OCI-LY7 (cell line): ENCODE results near the gene SEMA3D. TPM values are rescaled to one million over a fixed set of nuclear protein-coding genes. Genes with fewer than 3 reads are reported as not detected.

ENCODE experiments used
- BruUV-seq: library from RNA; stranded (reverse); fragments of 400-500 nt; replicated peaks from 2 replicates; lab custom pipeline; 2021; lab: Mats Ljungman, UMichigan
- CTCF ChIA-PET: fragments of 300-600 bp; sonication (Branson Sonifier 250); formaldehyde crosslinking; loops from one replicate; lab custom pipeline; 2022; ENCODE audit warnings: antibody characterized with exemption; ENCODE audit not compliant: unreplicated experiment; lab: Charles Lee
- POLR2A ChIA-PET: fragments of 300-600 bp; sonication (Branson Sonifier 250); formaldehyde crosslinking; loops from one replicate; lab custom pipeline; 2022; ENCODE audit warnings: antibody characterized with exemption; lab: Charles Lee
- DNase-seq: peaks from one replicate; pipeline ENCODE4 v3.0.0-alpha.2; 2015; ENCODE audit warnings: low spot score
- H2AFZ ChIP-seq: fragments of 200-600 bp; sonication (generic), shearing (Covaris generic); 2 replicates; pipeline ENCODE4 v1.6.1; 2014; ENCODE audit warnings: mild to moderate bottlenecking, antibody characterized with exemption, low read length, moderate library complexity
- H3K27ac ChIP-seq: fragments of 200-600 bp; sonication (generic); 2 replicates; pipeline ENCODE4 v1.5.1; 2014; ENCODE audit warnings: mixed run types, low read depth, mild to moderate bottlenecking, moderate library complexity, low read length, inconsistent platforms; ENCODE audit not compliant: poor library complexity, severe bottlenecking
- H3K36me3 ChIP-seq: fragments of 200-600 bp; sonication (generic); 2 replicates; pipeline ENCODE4 v1.6.1; 2014; ENCODE audit warnings: mild to moderate bottlenecking, antibody characterized with exemption, low read length, moderate library complexity, mixed read lengths; ENCODE audit not compliant: insufficient read depth
- H3K4me1 ChIP-seq: fragments of 200-600 bp; sonication (generic); 2 replicates; pipeline ENCODE4 v1.5.1; 2014; ENCODE audit warnings: mild to moderate bottlenecking, low read length; ENCODE audit not compliant: insufficient read depth, poor library complexity, severe bottlenecking
- H3K4me2 ChIP-seq: fragments of 200-600 bp; sonication (generic); 2 replicates; pipeline ENCODE4 v1.6.1; 2014; ENCODE audit warnings: mild to moderate bottlenecking, low read length
- H3K4me3 ChIP-seq: fragments of 200-600 bp; sonication (generic); 2 replicates; pipeline ENCODE4 v1.5.1; 2014; ENCODE audit warnings: mild to moderate bottlenecking, low read depth, low read length; ENCODE audit not compliant: poor library complexity, severe bottlenecking
- H3K79me2 ChIP-seq: fragments of 200-600 bp; sonication (generic); 2 replicates; pipeline ENCODE4 v1.6.1; 2016; ENCODE audit warnings: low read depth, mild to moderate bottlenecking, low read length, moderate library complexity, mixed read lengths; ENCODE audit not compliant: insufficient read depth
- H3K9me2 ChIP-seq: fragments of 200-600 bp; sonication (generic); 2 replicates; pipeline ENCODE4 v1.6.1; 2016; ENCODE audit warnings: mild to moderate bottlenecking, low read length, mixed read lengths; ENCODE audit not compliant: insufficient read depth
- H3K9me3 ChIP-seq: fragments of 200-600 bp; sonication (generic); 2 replicates; pipeline ENCODE4 v1.6.1; 2014; ENCODE audit warnings: mild to moderate bottlenecking, mixed run types, low read length, mixed read lengths
- H4K20me1 ChIP-seq: fragments of 200-600 bp; sonication (generic); 2 replicates; pipeline ENCODE4 v1.6.1; 2014; ENCODE audit warnings: mild to moderate bottlenecking, antibody characterized with exemption, low read length, moderate library complexity, mixed read lengths; ENCODE audit not compliant: insufficient read depth
- EZH2phosphoT487 ChIP-seq: fragments of 200-600 bp; sonication (generic); IDR thresholded peaks from 2 replicates; pipeline ENCODE4 v1.6.1; 2018; ENCODE audit warnings: low read depth, borderline replicate concordance, mild to moderate bottlenecking, mixed run types, antibody characterized with exemption, low read length, moderate library complexity, mixed read lengths
- intact Hi-C: fragments of 100-400 bp; cut with micrococcal nuclease; formaldehyde crosslinking; loops from one replicate; pipeline ENCODE4 v1.10.0; 2022; ENCODE audit not compliant: unreplicated experiment
- total RNA-seq, 2 experiments: library from RNA; depleted of rRNA in 1 of 2; stranded (reverse); fragments of >200 nt in 1 of 2; shearing (Covaris generic) in 1 of 2; gene quantifications; 2 replicates each; pipeline ENCODE4 v1.2.3, GENCODE V29; 2014 to 2022
- TF ChIP-seq, protein P1 (sequence below): fragments of 200-600 bp; sonication (generic); conservative IDR thresholded peaks from 2 replicates; pipeline ENCODE4 v1.5.1; 2014; ENCODE audit warnings: mild to moderate bottlenecking, antibody characterized with exemption, low read length, moderate library complexity, mixed read lengths

The SEMA3D gene
- total RNA-seq, 2 experiments from 2014 or later = not detected

DNA sequence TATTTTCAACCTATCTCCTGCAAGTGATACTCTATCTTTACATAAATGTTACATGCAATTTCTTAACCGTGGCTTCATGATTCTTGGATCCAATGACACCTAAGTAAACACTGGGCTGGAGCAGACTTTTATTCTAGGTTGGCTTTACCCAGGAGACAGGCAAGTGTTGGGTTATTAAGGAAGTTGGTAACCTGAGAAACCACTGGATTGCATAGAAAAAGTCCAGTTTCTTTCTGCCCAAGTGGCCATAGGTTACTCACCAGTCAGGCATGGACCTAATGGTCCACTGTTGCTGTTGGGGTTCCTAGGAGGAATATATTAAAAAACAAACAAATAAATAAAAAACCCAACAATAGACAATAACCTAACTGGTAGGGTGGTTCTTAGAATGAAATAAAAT is 112.8 kb downstream of the SEMA3D start:
- intact Hi-C loops = no loop called here
- no peaks in the 10 kb centered on the region for H3K36me3 ChIP-seq
- no peaks in the 10 kb centered on the region for H3K9me3 ChIP-seq
- H3K4me3 ChIP-seq = no peak overlapping the region
- no peaks in the 10 kb centered on the region for H3K4me1 ChIP-seq
- no peak for TF ChIP-seq EZH2phosphoT487
- TF ChIP-seq, protein P1, sequence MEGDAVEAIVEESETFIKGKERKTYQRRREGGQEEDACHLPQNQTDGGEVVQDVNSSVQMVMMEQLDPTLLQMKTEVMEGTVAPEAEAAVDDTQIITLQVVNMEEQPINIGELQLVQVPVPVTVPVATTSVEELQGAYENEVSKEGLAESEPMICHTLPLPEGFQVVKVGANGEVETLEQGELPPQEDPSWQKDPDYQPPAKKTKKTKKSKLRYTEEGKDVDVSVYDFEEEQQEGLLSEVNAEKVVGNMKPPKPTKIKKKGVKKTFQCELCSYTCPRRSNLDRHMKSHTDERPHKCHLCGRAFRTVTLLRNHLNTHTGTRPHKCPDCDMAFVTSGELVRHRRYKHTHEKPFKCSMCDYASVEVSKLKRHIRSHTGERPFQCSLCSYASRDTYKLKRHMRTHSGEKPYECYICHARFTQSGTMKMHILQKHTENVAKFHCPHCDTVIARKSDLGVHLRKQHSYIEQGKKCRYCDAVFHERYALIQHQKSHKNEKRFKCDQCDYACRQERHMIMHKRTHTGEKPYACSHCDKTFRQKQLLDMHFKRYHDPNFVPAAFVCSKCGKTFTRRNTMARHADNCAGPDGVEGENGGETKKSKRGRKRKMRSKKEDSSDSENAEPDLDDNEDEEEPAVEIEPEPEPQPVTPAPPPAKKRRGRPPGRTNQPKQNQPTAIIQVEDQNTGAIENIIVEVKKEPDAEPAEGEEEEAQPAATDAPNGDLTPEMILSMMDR = no peak
- H3K27ac ChIP-seq = no peak overlapping the region
- no peaks in the 10 kb centered on the region for H4K20me1 ChIP-seq
- no TSS peak for BruUV-seq
- no peak overlapping the region for H3K4me2 ChIP-seq
- CTCF ChIA-PET = no interaction called here
- POLR2A ChIA-PET = interaction anchor here (1.0 kb wide), 1 partner anchor 150 kb away, joined by 6 read pairs; no protein-coding TSS in a partner anchor
- H3K9me2 ChIP-seq = no peaks in the 10 kb centered on the region
- no peaks in the 10 kb centered on the region for H3K79me2 ChIP-seq
- H2AFZ ChIP-seq = no peak overlapping the region
- DNase-seq = no peak

DNA sequence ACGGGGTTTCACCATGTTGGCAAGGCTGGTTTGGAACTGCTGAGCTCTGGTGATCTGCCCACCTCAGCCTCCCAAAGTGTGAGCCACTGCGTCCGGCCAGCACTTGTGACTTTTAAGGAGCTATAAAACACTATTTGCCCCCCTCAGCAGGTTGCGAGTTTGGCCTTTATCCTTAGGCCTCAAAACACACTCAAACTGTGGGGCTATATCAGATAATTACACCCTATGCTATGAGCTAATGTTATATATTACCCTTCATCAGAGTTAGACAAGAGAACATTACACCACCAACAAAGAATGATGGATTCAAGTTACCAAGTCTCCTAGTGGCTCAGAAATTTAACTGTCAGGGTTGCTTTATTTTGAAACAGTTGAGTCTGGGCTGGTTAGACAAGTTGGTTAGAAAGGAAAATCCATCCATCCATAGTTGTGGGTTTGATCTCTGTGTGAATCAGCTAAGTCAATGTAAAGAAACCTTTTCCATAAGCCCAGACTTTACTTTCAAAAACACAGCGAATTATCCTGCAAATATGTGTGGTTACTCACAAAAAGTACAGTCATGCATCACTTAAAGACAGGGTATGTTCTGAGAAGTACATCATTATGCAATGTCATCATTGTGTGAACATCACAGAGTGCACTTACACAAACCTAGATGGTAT is 115.8 kb downstream of the SEMA3D start:
- no peak overlapping the region for H3K27ac ChIP-seq
- intact Hi-C loops = no loop called here
- H3K4me3 ChIP-seq = no peak overlapping the region
- no peaks in the 10 kb centered on the region for H3K79me2 ChIP-seq
- no peak overlapping the region for H3K4me2 ChIP-seq
- POLR2A ChIA-PET = no interaction called here
- H4K20me1 ChIP-seq = no peaks in the 10 kb centered on the region
- no peak overlapping the region for H2AFZ ChIP-seq
- no peaks in the 10 kb centered on the region for H3K9me3 ChIP-seq
- TF ChIP-seq, protein P1 = no peak
- DNase-seq = no peak
- no peaks in the 10 kb centered on the region for H3K9me2 ChIP-seq
- CTCF ChIA-PET = no interaction called here
- H3K4me1 ChIP-seq = no peaks in the 10 kb centered on the region
- BruUV-seq = no TSS peak
- H3K36me3 ChIP-seq = no peaks in the 10 kb centered on the region

DNA sequence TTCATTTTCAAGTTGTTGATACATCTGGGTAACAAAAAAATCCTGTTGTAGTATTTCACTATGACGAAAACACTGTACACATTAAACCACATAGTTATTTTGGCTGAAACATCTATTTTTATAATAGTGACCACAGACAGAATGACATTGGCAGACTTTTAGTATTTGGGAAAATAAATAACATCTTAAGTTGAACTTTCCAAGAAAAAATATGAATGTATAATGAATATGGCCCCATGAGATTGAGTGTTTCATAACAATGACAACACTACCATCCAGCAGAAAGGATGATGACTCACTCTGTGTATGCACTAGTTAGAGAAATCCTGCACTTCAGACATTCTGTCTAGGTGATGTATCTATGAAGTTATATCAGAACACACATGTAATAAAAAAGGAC is 118.1 kb downstream of the SEMA3D start:
- intact Hi-C loops = no loop called here
- BruUV-seq = no TSS peak
- Histone ChIP-seq H3K36me3 (no peaks in the 10 kb centered on the region), H3K9me2 (no peaks in the 10 kb centered on the region), H3K27ac (no peak overlapping the region), H4K20me1 (no peaks in the 10 kb centered on the region), H2AFZ (no peak overlapping the region), H3K9me3 (no peaks in the 10 kb centered on the region), H3K4me3 (no peak overlapping the region), H3K4me2 (no peak overlapping the region), H3K79me2 (no peaks in the 10 kb centered on the region), H3K4me1 (no peaks in the 10 kb centered on the region)
- TF ChIP-seq EZH2phosphoT487 = no peak
- TF ChIP-seq, protein P1 = no peak
- DNase-seq = no peak
- ChIA-PET POLR2A (no interaction called here), CTCF (no interaction called here)
